Loucy (cell line): Measurements from ENCODE around the gene HELQ.
"Not testable (repeated sequence)": the region's sequence is repeated elsewhere in the genome, so short reads cannot be mapped to it uniquely, and the experiment has no call there.

ENCODE experiments used
- H2AFZ ChIP-seq: fragments of 200-600 bp; sonication (generic); 2 replicates; pipeline ENCODE4 v1.6.0; 2016; ENCODE audit warnings: antibody characterized with exemption, mild to moderate bottlenecking, low read length, moderate library complexity
- H3F3A ChIP-seq: fragments of 200-600 bp; 2 replicates; pipeline ENCODE4 v1.6.0; 2016; ENCODE audit warnings: antibody characterized with exemption, low read depth, mild to moderate bottlenecking
- H3K27me3 ChIP-seq: fragments of 200-600 bp; sonication (generic); 2 replicates; pipeline ENCODE4 v1.6.1; 2014; ENCODE audit warnings: low read length, mild to moderate bottlenecking; ENCODE audit not compliant: insufficient read depth, poor library complexity, severe bottlenecking
- H3K36me3 ChIP-seq: fragments of 200-600 bp; sonication (generic); 2 replicates; pipeline ENCODE4 v1.6.1; 2016; ENCODE audit warnings: low read length; ENCODE audit not compliant: insufficient read depth
- H3K4me1 ChIP-seq: fragments of 200-600 bp; sonication (generic); 2 replicates; pipeline ENCODE4 v1.5.1; 2014; ENCODE audit warnings: low read length, mild to moderate bottlenecking; ENCODE audit not compliant: insufficient read depth, poor library complexity, severe bottlenecking
- H3K4me2 ChIP-seq: fragments of 200-600 bp; sonication (generic); 2 replicates; pipeline ENCODE4 v1.6.0; 2014; ENCODE audit warnings: antibody characterized with exemption, low read length, low read depth, mild to moderate bottlenecking; ENCODE audit not compliant: poor library complexity, severe bottlenecking
- H3K4me3 ChIP-seq: fragments of 200-600 bp; sonication (generic); 2 replicates; pipeline ENCODE4 v1.5.1; 2014; ENCODE audit warnings: low read length, mild to moderate bottlenecking, mixed read lengths; ENCODE audit not compliant: poor library complexity, severe bottlenecking
- H3K79me2 ChIP-seq: fragments of 200-600 bp; sonication (generic); 2 replicates; pipeline ENCODE4 v1.6.1; 2014; ENCODE audit warnings: low read length; ENCODE audit not compliant: insufficient read depth
- H3K9ac ChIP-seq: fragments of 200-600 bp; sonication (generic); 2 replicates; pipeline ENCODE4 v1.6.0; 2014; ENCODE audit warnings: mild to moderate bottlenecking, low read depth, low read length, moderate library complexity; ENCODE audit not compliant: poor library complexity, severe bottlenecking
- H3K9me2 ChIP-seq: fragments of 200-600 bp; sonication (generic); replicated peaks from 2 replicates; pipeline ENCODE4 v1.6.1; 2016; ENCODE audit warnings: low read depth, low read length, mixed read lengths
- H3K9me3 ChIP-seq: fragments of 200-600 bp; sonication (generic); 2 replicates; pipeline ENCODE4 v1.6.1; 2014; ENCODE audit warnings: mild to moderate bottlenecking, antibody characterized with exemption, low read length, low read depth; ENCODE audit not compliant: insufficient read depth
- H4K20me1 ChIP-seq: fragments of 200-600 bp; sonication (generic); 2 replicates; pipeline ENCODE4 v1.6.0; 2014; ENCODE audit warnings: antibody characterized with exemption, low read length, mild to moderate bottlenecking; ENCODE audit not compliant: insufficient read depth, poor library complexity, severe bottlenecking
- EZH2phosphoT487 ChIP-seq: fragments of 200-600 bp; IDR thresholded peaks from 2 replicates; pipeline ENCODE4 v1.6.1; 2018; ENCODE audit warnings: antibody characterized with exemption, mild to moderate bottlenecking, moderate library complexity, borderline replicate concordance
- TF ChIP-seq, protein P1 (sequence below): fragments of 200-600 bp; sonication (generic); conservative IDR thresholded peaks from 2 replicates; pipeline ENCODE4 v1.5.1; 2014; ENCODE audit warnings: mild to moderate bottlenecking, antibody characterized with exemption, low read length

HELQ gene

DNA sequence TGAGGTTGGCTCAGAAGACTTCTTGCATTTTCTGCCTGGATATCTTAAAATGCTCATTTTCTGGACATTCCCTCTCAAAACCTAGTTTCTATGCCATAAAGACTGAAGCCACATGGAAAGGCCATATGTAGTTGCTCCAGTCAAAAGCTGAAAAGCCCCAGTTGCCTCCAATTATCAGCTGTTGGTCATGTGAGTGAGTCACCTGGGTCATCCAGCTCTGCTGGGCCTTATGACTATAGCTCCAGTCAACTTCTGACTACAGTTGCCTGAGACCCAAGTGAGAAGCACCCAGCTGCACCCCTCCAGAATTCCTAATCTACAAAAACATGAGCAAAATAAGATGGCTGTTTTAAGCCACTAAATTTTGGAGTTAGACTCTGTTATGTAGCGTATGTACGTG, 41.9 kb downstream of the HELQ start:
- H3K9me2 ChIP-seq: no peaks in the 10 kb centered on the region
- H3K4me1 ChIP-seq: no peaks in the 10 kb centered on the region
- no peak overlapping the region for H2AFZ ChIP-seq
- no peaks in the 10 kb centered on the region for H3K79me2 ChIP-seq
- peaks cover 12% of the 10 kb centered on the region; the same call in 1 of the 2 replicates for H3K36me3 ChIP-seq
- no peaks in the 10 kb centered on the region for H4K20me1 ChIP-seq
- H3K4me2 ChIP-seq: no peak overlapping the region
- no peak overlapping the region for H3K9ac ChIP-seq
- H3K9me3 ChIP-seq: no peaks in the 10 kb centered on the region
- no peaks in the 10 kb centered on the region for H3F3A ChIP-seq
- TF ChIP-seq, protein P1, sequence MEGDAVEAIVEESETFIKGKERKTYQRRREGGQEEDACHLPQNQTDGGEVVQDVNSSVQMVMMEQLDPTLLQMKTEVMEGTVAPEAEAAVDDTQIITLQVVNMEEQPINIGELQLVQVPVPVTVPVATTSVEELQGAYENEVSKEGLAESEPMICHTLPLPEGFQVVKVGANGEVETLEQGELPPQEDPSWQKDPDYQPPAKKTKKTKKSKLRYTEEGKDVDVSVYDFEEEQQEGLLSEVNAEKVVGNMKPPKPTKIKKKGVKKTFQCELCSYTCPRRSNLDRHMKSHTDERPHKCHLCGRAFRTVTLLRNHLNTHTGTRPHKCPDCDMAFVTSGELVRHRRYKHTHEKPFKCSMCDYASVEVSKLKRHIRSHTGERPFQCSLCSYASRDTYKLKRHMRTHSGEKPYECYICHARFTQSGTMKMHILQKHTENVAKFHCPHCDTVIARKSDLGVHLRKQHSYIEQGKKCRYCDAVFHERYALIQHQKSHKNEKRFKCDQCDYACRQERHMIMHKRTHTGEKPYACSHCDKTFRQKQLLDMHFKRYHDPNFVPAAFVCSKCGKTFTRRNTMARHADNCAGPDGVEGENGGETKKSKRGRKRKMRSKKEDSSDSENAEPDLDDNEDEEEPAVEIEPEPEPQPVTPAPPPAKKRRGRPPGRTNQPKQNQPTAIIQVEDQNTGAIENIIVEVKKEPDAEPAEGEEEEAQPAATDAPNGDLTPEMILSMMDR: no peak
- TF ChIP-seq EZH2phosphoT487: no peak
- no peaks in the 10 kb centered on the region for H3K27me3 ChIP-seq
- H3K4me3 ChIP-seq: no peak overlapping the region

DNA sequence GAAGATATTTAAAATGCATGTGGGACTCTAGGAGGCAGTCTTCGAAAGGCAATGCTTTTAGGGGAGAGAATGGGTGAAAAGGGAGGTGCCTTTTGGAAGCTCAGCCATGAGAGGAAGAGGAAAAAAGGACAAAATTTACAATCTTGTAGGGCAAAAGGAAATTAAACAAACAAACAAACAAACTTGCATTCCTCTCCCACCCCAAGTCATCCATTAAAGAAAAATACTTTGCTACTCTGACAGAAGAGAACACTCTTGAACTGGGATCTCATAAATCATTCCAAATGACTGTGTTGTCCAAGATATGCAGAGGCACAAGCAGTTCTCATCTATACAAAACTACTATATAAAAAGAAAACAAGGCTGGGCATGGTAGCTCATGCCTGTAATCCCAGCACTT, 46.7 kb downstream of the HELQ start:
- no peak overlapping the region for H3K9ac ChIP-seq
- TF ChIP-seq, protein P1: no peak
- TF ChIP-seq EZH2phosphoT487: no peak
- H3K4me3 ChIP-seq: no peak overlapping the region
- no peaks in the 10 kb centered on the region for H3K9me2 ChIP-seq
- H3K9me3 ChIP-seq: no peaks in the 10 kb centered on the region
- H4K20me1 ChIP-seq: no peaks in the 10 kb centered on the region
- no peaks in the 10 kb centered on the region for H3K4me1 ChIP-seq
- no peaks in the 10 kb centered on the region for H3K27me3 ChIP-seq
- H2AFZ ChIP-seq: no peak overlapping the region
- no peak overlapping the region for H3K4me2 ChIP-seq
- peaks cover 8% of the 10 kb centered on the region; the same call in 1 of the 2 replicates for H3K36me3 ChIP-seq
- no peaks in the 10 kb centered on the region for H3F3A ChIP-seq
- H3K79me2 ChIP-seq: no peaks in the 10 kb centered on the region

DNA sequence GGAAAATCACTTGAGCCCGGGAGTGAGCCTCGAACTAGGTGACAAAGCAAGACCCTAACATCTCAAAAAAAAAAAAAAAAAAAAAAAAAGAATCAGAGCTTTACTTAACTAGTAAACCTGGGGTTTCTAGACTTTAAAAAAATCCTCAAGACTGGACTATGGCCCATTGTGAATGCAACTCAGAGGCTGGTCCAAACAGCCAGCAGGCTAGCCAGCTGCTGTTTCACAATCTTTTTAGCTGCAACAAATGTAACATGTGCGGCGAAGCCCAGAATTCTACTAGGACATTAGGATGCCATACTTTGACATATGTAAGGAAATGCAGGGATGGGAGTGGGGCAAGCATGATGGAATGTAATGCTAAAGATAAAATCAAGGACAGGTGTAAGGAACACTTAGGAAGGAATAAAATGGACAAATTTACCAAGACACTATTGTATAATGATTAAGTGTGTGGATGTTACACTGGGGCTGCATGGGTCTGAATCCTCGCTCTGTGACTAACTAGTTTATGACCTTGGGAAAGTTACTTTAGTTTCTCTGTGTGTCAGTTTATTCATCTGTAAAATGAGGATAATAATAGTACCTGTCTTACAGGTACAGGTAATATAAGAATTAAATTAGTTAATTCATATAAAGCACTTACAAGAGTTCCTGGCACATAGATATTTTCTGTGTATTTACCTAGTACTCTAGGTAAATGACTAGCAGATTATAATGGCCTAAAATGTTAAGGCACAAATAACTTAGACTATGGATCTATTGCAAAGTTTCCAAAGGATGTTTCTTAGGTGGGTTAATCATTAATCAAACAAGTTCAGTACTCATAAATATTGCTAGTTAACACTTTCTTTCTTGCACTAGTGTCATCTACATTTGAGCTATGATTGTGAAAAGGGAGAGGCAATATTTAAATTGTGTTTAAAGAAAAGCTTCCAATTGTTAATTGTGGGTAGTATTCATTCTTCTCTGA, 49.5 kb downstream of the HELQ start:
- Histone ChIP-seq H3K4me2 (no peak overlapping the region), H3K4me1 (no peaks in the 10 kb centered on the region), H4K20me1 (no peaks in the 10 kb centered on the region), H3K79me2 (no peaks in the 10 kb centered on the region), H2AFZ (no peak overlapping the region), H3K9ac (no peak overlapping the region), H3K9me3 (no peaks in the 10 kb centered on the region), H3K27me3 (no peaks in the 10 kb centered on the region), H3K4me3 (no peak overlapping the region), H3K9me2 (no peaks in the 10 kb centered on the region), H3K36me3 (peaks cover 8% of the 10 kb centered on the region; the same call in 1 of the 2 replicates), H3F3A (no peaks in the 10 kb centered on the region)
- TF ChIP-seq, protein P1: no peak
- TF ChIP-seq EZH2phosphoT487: no peak

- H3K9me2 ChIP-seq, H3K79me2 ChIP-seq, H4K20me1 ChIP-seq, H2AFZ ChIP-seq, H3F3A ChIP-seq, H3K4me1 ChIP-seq, H3K4me2 ChIP-seq, H3K36me3 ChIP-seq, H3K4me3 ChIP-seq, H3K9ac ChIP-seq, H3K9me3 ChIP-seq, H3K27me3 ChIP-seq: not testable (repeated sequence)
Observed at GRCh38 chr4:83398158-83398557, 57.5 kb downstream of the HELQ start.
